Measurements from ENCODE around the gene HPX.

- TF ChIP-seq POLR2AphosphoS5 (IDR thresholded peaks at IDR 0.05; ENCODE audit: borderline replicate concordance, low read depth, low read length) (peak; percentile 68; the same call in 1 of the 2 replicates), EZH2 (IDR thresholded peaks at IDR 0.05) (no peak), FOXP2 (optimal IDR thresholded peaks at IDR 0.05; ENCODE audit: control extremely low read depth, extremely low read length, insufficient read depth) (no peak)
Observed at GRCh38 chr11:6468712-6469495, 28.1 kb upstream of the HPX start.

All from SK-N-MC (cell line).